Hypothalamus (tissue), 51 donors: Measurements from ENCODE around the gene VSIG10.

Experiments
- DNase-seq, 51 donors: peaks; one replicate each; lab custom pipeline; 2025; lab: John Stamatoyannopoulos, UW

The VSIG10 gene

DNA sequence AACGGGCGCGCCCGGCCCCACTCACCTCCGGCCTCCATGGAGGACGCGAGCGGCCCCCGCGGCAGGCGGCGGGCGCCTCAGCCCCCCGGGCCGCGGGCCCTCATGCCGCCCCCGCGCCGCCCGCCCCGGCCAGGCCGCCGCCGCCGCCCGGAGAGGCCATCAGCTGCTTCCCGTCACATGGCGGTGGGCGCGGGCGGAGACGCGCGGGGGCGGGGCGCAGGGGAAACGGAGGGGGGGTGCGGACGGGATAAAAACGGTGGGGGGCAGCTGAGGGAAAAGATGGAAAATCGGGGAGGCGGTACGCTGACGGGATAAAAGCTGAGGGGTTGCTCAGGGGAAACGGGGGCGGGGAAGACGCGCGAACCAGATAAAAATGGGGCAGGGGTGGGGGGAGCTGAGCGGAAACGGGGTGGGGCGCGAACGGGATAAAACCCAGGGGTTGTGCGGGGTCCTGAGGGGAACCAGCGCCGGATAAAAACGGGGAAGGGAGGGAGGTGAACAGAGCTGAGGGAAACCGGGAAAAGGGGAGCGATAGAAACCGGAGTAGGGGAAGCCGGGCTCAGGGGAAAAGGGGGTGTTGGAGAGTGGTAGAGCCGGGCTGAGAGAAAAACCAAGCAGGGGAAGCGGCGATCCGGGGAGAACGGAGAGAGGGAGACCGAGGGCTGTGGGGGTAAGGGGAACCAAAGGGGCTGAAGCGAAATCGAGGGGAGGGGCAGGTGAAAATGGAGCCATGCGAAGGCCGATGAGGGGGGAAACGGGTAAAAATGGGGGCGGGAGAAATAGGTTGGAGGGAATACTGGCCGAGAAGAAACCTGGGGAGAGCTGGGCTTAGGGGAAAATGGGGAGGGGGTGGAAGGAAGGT lies 42.6 kb downstream of the VSIG10 start, which contains the start of gene WSB2:
TSS of gene WSB2 (minus strand) at position 169 of the 862 bp plus-strand sequence. CDS start at position 38, 131 bp downstream.
- DNase-seq = peak; percentile 12 to 88 (median 69)

DNA sequence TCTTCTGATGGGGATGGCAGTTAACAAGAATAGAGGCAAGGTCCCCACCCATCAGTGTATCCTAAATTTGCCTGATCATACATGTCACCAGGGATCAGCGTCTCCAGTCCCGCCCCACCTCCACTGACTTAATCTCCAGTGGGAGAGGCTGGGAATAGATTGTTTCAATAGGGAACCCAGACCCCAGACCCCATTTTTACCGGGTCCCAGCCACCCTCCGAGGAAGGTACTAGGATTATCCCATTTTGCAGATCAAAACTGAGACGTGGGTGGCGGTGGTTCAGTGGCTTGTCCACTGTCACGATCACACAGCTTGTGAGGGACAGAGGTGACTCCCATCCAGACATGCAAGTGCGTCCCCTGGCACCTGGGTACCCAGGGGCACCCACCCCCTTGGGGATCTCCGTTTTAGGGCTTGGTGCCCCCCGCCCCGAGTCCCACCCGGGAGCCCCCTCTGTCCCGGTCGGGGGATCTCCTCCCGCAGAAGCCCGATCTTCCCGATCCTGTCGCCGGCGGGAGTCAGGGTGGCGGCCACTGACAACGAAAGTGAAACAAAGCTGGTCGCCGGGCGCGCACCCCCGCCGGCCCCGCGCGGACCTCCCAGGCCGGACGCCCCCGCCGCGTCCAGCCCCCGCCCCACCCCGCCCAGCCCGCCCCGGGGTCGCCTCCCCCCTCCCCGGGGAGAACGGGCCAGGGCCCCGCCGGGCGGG lies 43.4 kb downstream of the VSIG10 start:
- DNase-seq = peak in 42 of 51 donors; percentile 6 to 78 (median 48)

- DNase-seq = peak in 3 of 51 donors; percentile 45 to 71 (median 49)
Observed at GRCh38 chr12:118059341-118060191, 44.2 kb downstream of the VSIG10 start.

DNA sequence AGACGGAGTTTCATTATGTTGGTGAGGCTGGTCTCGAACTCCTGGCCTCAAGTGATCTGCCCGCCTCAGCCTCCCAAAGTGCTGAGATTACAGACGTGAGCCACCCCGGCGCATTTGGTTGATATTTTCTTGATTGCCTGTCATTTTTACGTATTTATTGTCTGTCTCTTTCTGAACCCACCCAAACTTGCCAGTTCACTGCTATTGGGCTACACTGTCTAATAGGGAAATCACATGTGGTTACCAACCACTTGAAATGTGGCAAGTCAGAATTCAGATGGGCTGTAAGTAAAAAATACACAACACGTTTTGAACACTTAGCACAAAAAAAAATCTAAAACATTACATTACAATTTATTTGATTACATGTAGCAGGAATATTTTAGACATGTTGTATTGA lies 44.9 kb downstream of the VSIG10 start:
- no peak for DNase-seq

GRCh38 chr12:118058227-118058626 lies 45.6 kb downstream of the VSIG10 start:
- no peak for DNase-seq

DNA sequence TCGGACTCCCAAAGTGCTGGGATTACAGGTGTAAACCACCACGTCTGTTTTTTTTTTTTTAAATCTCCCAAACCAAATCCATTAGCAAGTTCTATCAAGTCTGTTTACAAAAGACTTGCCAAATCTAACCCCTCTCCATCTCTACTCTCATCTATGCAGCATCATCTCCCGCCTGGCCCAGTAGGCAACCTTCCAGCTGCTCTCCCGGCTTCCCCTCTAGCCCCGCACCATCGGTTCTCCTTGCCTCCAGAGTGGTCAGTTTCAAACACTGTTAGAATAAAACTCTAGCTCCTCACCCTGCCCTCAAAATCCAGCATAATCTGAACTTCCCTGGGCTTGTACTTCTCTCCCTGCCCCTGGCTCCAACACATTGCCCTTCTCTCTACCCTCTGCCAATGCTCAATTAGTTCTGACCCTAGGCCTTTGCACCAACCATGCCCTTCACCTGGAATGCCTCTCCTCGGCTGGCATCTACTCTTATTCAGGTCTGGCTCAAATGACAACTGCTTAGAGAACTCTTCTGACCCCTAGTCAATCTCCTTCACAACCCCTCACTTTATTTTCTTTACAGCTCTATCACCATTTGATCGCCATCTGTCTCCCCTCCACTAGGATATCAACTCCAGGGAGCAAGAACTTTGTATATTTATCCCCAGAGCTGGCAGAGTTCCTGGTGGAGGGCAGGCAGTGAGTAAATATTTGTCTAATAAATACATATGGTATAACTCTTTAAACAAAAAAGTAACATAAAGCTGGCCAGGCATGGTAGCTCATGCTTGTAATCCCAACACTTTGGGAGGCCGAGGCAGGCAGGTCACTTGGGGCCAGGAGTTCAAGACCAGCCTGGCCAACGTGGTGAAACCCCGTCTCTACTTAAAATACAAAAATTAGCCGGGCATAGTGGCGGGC lies 47.7 kb downstream of the VSIG10 start:
- no peak for DNase-seq

GRCh38 chr12:118055144-118055557 lies 48.7 kb downstream of the VSIG10 start:
- peak in 9 of 51 donors; percentile 3 to 25 (median 6) for DNase-seq

GRCh38 chr12:118053071-118053985 lies 50.5 kb downstream of the VSIG10 start:
- no peak for DNase-seq

GRCh38 chr12:118052324-118053070 lies 51.3 kb downstream of the VSIG10 start:
- DNase-seq = peak in 35 of 51 donors; percentile 7 to 79 (median 40)

DNA sequence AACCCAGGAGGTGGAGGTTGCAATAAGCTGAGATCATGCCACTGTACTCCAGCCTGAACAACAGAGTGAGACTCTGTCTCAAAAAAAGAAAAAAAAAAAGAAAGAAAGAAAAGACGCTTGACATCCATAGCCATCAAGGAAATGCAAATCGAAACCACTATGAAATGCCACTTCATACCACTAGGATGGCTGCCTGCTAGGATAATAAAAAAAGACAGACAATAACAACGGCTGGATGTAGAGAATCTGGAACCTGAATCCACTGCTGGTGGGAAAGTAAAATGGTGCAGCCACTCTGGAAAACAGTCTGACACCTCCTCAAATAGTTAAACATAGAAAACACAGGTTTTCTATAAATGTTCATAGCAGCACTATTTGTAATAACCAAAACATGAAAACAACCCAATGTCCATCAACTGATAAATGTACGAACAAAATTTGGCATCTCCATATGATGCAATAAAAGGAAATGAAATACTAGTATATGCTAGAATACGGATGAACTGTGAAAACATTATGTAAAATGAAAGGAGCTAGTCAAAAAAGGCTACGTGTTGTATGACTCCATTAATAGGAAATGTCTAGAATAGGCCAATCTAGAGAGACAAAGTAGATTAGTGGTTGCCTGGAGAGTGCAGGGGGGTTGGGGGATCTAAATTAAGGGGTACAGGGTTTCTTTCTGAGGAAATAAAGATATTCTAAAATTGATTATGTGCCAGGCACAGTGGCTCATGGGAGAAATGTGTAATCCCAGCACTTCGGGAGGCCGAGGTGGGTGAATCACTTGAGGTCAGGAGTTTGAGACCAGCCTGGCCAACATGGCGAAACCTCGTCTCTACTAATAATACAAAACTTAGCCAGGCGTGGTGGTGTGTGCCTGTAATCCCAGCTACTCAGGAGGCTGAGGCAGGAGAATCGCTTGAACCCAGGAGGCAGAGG lies 52.6 kb downstream of the VSIG10 start:
- DNase-seq = no peak

DNA sequence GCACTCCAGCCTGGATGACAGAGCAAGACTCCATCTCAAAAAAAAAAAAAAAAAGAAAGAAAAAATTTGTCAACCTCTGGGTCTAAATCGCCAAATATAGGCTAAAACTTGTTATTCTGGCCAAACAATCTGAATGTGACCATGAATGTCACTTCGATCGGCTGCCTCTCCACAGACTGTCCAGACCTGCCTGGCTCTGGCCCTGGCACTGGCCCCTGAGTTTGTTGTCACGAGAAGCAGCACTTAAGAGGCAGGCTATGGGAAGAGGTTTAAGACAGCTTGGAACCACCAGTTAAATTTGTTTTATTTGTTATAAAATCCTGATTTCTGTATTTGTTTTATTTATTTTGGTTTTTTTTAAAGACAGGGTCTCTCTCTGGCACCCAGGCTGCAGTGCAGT lies 57.4 kb downstream of the VSIG10 start:
- DNase-seq = no peak

GRCh38 chr12:118044577-118044976 lies 59.2 kb downstream of the VSIG10 start:
- DNase-seq = peak in 1 of 51 donors; percentile 2

DNA sequence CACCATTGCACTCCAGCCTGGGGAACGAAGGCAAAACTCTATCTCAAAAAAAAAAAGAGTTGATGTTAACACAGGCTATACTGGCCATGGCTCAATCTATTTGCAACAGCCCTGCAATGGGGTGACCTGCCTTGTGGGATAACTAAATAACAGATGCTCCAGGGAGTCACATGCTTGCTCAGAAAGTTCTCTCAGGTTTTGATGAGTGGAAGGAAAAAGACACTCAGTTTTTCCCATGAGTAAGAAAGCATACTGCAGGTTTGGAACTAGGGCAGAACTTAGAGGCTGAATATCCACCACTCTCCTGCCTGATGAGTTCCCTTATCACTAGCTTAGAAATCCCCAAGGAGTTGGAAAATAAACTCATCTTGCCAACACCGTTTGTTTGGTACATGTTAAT lies 59.7 kb downstream of the VSIG10 start:
- no peak for DNase-seq

- no peak for DNase-seq
Observed at GRCh38 chr12:118042091-118042490, 61.7 kb downstream of the VSIG10 start.

- DNase-seq = no peak
Observed at GRCh38 chr12:118038137-118038536, 65.7 kb downstream of the VSIG10 start.

- no peak for DNase-seq
Observed at GRCh38 chr12:118036672-118037411, 67.0 kb downstream of the VSIG10 start.
